ENCODE data around the gene PRSS37. TPM values are rescaled to one million over a fixed set of nuclear protein-coding genes. Genes with fewer than 3 reads are reported as not detected.

The PRSS37 gene
- not detected for total RNA-seq

DNA sequence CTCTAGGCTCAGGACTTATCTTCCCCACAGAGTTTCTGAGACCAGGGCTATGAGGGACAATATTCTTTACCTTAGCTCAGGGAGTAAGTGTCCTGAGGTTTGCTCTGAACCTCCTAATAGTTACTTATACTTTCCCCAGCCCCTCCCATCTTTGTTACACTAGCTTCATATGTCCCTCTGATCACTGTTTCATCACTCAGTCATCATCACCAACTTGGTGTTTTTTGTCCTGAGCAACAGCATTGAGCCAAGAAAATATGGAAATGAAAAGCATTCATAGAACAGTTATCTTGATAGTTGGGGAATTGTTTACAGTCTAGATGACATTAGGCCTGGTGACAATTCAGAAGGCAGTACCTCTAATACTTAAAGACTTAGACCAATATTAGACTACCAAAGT is at the start of gene PRSS37:
PRSS37 (minus strand) TSS at position 101 of the 400 bp plus-strand sequence. CDS start 436 bp downstream, outside the sequence.
- CTCF ChIA-PET = interaction anchor here (1.1 kb wide), 1 partner anchor 134 kb away, joined by 3 read pairs; no protein-coding TSS in a partner anchor
- TF ChIP-seq, protein P1, sequence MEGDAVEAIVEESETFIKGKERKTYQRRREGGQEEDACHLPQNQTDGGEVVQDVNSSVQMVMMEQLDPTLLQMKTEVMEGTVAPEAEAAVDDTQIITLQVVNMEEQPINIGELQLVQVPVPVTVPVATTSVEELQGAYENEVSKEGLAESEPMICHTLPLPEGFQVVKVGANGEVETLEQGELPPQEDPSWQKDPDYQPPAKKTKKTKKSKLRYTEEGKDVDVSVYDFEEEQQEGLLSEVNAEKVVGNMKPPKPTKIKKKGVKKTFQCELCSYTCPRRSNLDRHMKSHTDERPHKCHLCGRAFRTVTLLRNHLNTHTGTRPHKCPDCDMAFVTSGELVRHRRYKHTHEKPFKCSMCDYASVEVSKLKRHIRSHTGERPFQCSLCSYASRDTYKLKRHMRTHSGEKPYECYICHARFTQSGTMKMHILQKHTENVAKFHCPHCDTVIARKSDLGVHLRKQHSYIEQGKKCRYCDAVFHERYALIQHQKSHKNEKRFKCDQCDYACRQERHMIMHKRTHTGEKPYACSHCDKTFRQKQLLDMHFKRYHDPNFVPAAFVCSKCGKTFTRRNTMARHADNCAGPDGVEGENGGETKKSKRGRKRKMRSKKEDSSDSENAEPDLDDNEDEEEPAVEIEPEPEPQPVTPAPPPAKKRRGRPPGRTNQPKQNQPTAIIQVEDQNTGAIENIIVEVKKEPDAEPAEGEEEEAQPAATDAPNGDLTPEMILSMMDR (IDR thresholded peaks at IDR 0.05) = no peak

GRCh38 chr7:141889321-141889720 is 48.0 kb upstream of the PRSS37 start:
- CTCF ChIA-PET = no interaction called here
- Mint-ChIP-seq H3K4me1 (ENCODE audit: low read depth) (no peaks in the 10 kb centered on the region), H3K27ac (no peak overlapping the region), H3K36me3 (ENCODE audit: low read depth) (no peaks in the 10 kb centered on the region), H3K27me3 (peaks cover 7% of the 10 kb centered on the region), H3K9me3 (no peaks in the 10 kb centered on the region), H3K4me3 (no peak overlapping the region)
- TF ChIP-seq, protein P1 (IDR thresholded peaks at IDR 0.05) = no peak
- ATAC-seq (no peak), DNase-seq (no peak)
- POLR2A ChIA-PET = no interaction called here
- intact Hi-C loops (cut with micrococcal nuclease) = no loop called here

More for the DNA sequence above, at the start of gene PRSS37:
- Mint-ChIP-seq H3K9me3 (no peaks in the 10 kb centered on the region), H3K36me3 (ENCODE audit: low read depth) (no peaks in the 10 kb centered on the region), H3K4me1 (ENCODE audit: low read depth) (no peaks in the 10 kb centered on the region), H3K27ac (no peak within 1 kb of the TSS), H3K4me3 (no peak within 1 kb of the TSS), H3K27me3 (no peaks in the 10 kb centered on the region)
- ATAC-seq = no peak
- DNase-seq = no peak
- intact Hi-C loops (cut with micrococcal nuclease) = no loop called here
- POLR2A ChIA-PET = no interaction called here

- no peak overlapping the region for H3K4me3 Mint-ChIP-seq
- intact Hi-C loops (cut with micrococcal nuclease) = no loop called here
Observed at GRCh38 chr7:141884539-141885225, 43.4 kb upstream of the PRSS37 start.

DNA sequence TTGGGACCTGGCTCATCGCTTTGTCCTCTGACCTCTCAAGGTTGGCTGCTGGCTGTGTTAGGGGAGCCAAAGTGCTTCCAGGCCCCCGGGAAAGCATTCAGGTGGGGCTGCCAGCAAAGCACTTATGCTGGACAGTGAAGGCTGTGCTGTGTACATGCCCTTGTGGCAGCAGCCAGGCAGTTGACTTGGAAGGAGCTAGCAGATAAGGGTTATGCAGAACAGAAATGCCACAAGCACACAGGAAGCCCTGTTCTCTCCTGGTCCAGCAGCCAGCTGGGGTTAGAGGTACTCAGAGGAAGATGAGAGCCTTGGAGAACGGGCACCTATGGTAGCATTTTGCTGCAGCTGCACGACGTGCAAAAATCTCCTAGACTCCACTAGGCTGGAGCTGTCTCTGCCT is 39.7 kb upstream of the PRSS37 start:
- intact Hi-C loops (cut with micrococcal nuclease) = no loop called here
- CTCF ChIA-PET = no interaction called here
- POLR2A ChIA-PET = interaction anchor here (0.6 kb wide), 1 partner anchor 24 kb away, joined by 3 read pairs; no protein-coding TSS in a partner anchor
- H3K4me1 Mint-ChIP-seq (ENCODE audit: low read depth) = no peaks in the 10 kb centered on the region
- H3K27me3 Mint-ChIP-seq = no peaks in the 10 kb centered on the region
- H3K9me3 Mint-ChIP-seq = peaks cover 3% of the 10 kb centered on the region
- no peak overlapping the region for H3K4me3 Mint-ChIP-seq
- TF ChIP-seq, protein P1 (IDR thresholded peaks at IDR 0.05) = no peak
- DNase-seq = no peak
- H3K27ac Mint-ChIP-seq = no peak overlapping the region
- H3K36me3 Mint-ChIP-seq (ENCODE audit: low read depth) = peaks cover 2% of the 10 kb centered on the region
- no peak for ATAC-seq

More at GRCh38 chr7:141884539-141885225, 43.4 kb upstream of the PRSS37 start:
- ChIA-PET CTCF (no interaction called here), POLR2A (no interaction called here)
- H3K27me3 Mint-ChIP-seq = peaks cover 7% of the 10 kb centered on the region
- H3K9me3 Mint-ChIP-seq = peaks cover 3% of the 10 kb centered on the region
- ATAC-seq (no peak), DNase-seq (no peak)
- H3K27ac Mint-ChIP-seq = no peak overlapping the region
- TF ChIP-seq, protein P1 (IDR thresholded peaks at IDR 0.05) = no peak
- peaks cover 2% of the 10 kb centered on the region for H3K36me3 Mint-ChIP-seq (ENCODE audit: low read depth)
- no peaks in the 10 kb centered on the region for H3K4me1 Mint-ChIP-seq (ENCODE audit: low read depth)

GRCh38 chr7:141877365-141877764 is 36.1 kb upstream of the PRSS37 start:
- TF ChIP-seq, protein P1 (IDR thresholded peaks at IDR 0.05) = no peak
- POLR2A ChIA-PET = no interaction called here
- ATAC-seq (no peak), DNase-seq (no peak)
- Mint-ChIP-seq H3K36me3 (ENCODE audit: low read depth) (no peaks in the 10 kb centered on the region), H3K9me3 (no peaks in the 10 kb centered on the region), H3K4me3 (no peak overlapping the region), H3K4me1 (ENCODE audit: low read depth) (no peaks in the 10 kb centered on the region), H3K27me3 (no peaks in the 10 kb centered on the region), H3K27ac (no peak overlapping the region)
- CTCF ChIA-PET = no interaction called here
- intact Hi-C loops (cut with micrococcal nuclease) = no loop called here
